PC-9 (cell line): Measurements from ENCODE around the gene ENAH. TPM values are rescaled to one million over a fixed set of nuclear protein-coding genes. Genes with fewer than 3 reads are reported as not detected.

Source experiments
- BruUV-seq: library from RNA; stranded (reverse); fragments of 400-500 nt; replicated peaks from 2 replicates; lab custom pipeline; 2021; lab: Mats Ljungman, UMichigan
- CTCF ChIA-PET: fragments of 300-600 bp; sonication (Branson Sonifier 250); formaldehyde crosslinking; loops from one replicate; lab custom pipeline; 2022; ENCODE audit warnings: antibody characterized with exemption; lab: Charles Lee
- POLR2A ChIA-PET: fragments of 300-600 bp; sonication (Branson Sonifier 250); formaldehyde crosslinking; loops from one replicate; lab custom pipeline; 2022; ENCODE audit warnings: antibody characterized with exemption; ENCODE audit not compliant: unreplicated experiment; lab: Charles Lee
- DNase-seq, 2 experiments: peaks; one replicate each; pipeline versions ENCODE4 v3.0.0 to v3.0.0-alpha.2; 2015 to 2022; ENCODE audit warnings: mixed read lengths in 1 of 2
- H2AFZ ChIP-seq: fragments of 200-600 bp; sonication (generic); 2 replicates; pipeline ENCODE4 v1.8.1; 2017; ENCODE audit warnings: antibody characterized with exemption
- H3F3A ChIP-seq: fragments of 200-600 bp; sonication (generic); 2 replicates; pipeline ENCODE4 v1.8.1; 2017; ENCODE audit warnings: antibody characterized with exemption, mild to moderate bottlenecking, low read depth; ENCODE audit not compliant: insufficient read depth
- H3K27ac ChIP-seq: fragments of 200-600 bp; sonication (generic); 2 replicates; pipeline ENCODE4 v1.6.1; 2016; ENCODE audit warnings: mixed run types
- H3K27me3 ChIP-seq: fragments of 200-600 bp; sonication (generic); 2 replicates; pipeline ENCODE4 v1.6.1; 2016; ENCODE audit warnings: low read depth, mixed run types; ENCODE audit not compliant: insufficient read depth
- H3K36me3 ChIP-seq: fragments of 200-600 bp; sonication (generic); 2 replicates; pipeline ENCODE4 v1.6.1; 2016; ENCODE audit warnings: low read depth, mixed run types
- H3K4me1 ChIP-seq: fragments of 200-600 bp; sonication (generic); replicated peaks from 2 replicates; pipeline ENCODE4 v1.6.1; 2016; ENCODE audit warnings: mixed run types; ENCODE audit not compliant: insufficient read depth
- H3K4me2 ChIP-seq: fragments of 200-600 bp; sonication (generic); 2 replicates; pipeline ENCODE4 v1.6.1; 2017; ENCODE audit warnings: mixed run types
- H3K4me3 ChIP-seq: fragments of 200-600 bp; sonication (generic); 2 replicates; pipeline ENCODE4 v1.6.1; 2016; ENCODE audit warnings: mixed run types
- H3K79me2 ChIP-seq: fragments of 200-600 bp; sonication (generic); 2 replicates; pipeline ENCODE4 v1.6.1; 2017; ENCODE audit warnings: low read depth, mixed run types
- H3K9me2 ChIP-seq: fragments of 200-600 bp; sonication (generic); 2 replicates; pipeline ENCODE4 v1.8.1; 2017; ENCODE audit warnings: mild to moderate bottlenecking; ENCODE audit not compliant: insufficient read depth
- H3K9me3 ChIP-seq: fragments of 200-600 bp; sonication (generic); 2 replicates; pipeline ENCODE4 v1.8.1; 2016; ENCODE audit warnings: low read depth; ENCODE audit not compliant: insufficient read depth
- H4K20me1 ChIP-seq: fragments of 200-600 bp; sonication (generic); 2 replicates; pipeline ENCODE4 v1.8.1; 2017; ENCODE audit not compliant: insufficient read depth
- CTCF ChIP-seq: fragments of 200-600 bp; sonication (generic); conservative IDR thresholded peaks from 2 replicates; pipeline ENCODE4 v1.6.1; 2017; ENCODE audit warnings: mixed run types, antibody characterized with exemption, mild to moderate bottlenecking, moderate library complexity
- EZH2 ChIP-seq: fragments of 200-600 bp; sonication (generic); IDR thresholded peaks from 2 replicates; pipeline ENCODE4 v1.8.0; 2017; ENCODE audit warnings: antibody characterized with exemption, low read depth
- intact Hi-C: fragments of 100-400 bp; cut with micrococcal nuclease; formaldehyde crosslinking; loops from one replicate; pipeline ENCODE4 v1.10.0; 2022; ENCODE audit not compliant: unreplicated experiment
- total RNA-seq: library from RNA; stranded (reverse); gene quantifications from 2 replicates; pipeline ENCODE4 v1.2.3, GENCODE V29; 2021

The ENAH gene
- total RNA-seq, 1 experiment from 2014 or later: 167 TPM

GRCh38 chr1:225592362-225593025 lies 60.4 kb downstream of the ENAH start:
- intact Hi-C loops: no loop called here
- H3K79me2 ChIP-seq: peaks cover 90% of the 10 kb centered on the region
- no peak for DNase-seq
- H3K4me2 ChIP-seq: no peak overlapping the region
- H3K9me2 ChIP-seq: no peaks in the 10 kb centered on the region
- no peaks in the 10 kb centered on the region for H3K36me3 ChIP-seq
- no peaks in the 10 kb centered on the region for H3K4me1 ChIP-seq
- peaks cover 3% of the 10 kb centered on the region; the same call in 1 of the 2 replicates for H3F3A ChIP-seq
- peaks cover 15% of the 10 kb centered on the region; the same call in 1 of the 2 replicates for H4K20me1 ChIP-seq
- TF ChIP-seq CTCF: no peak
- no peak for TF ChIP-seq EZH2
- H3K27ac ChIP-seq: no peak overlapping the region
- ChIA-PET POLR2A (interaction anchor here (0.7 kb wide), 1 partner anchor 84 kb away, joined by 8 read pairs; no protein-coding TSS in a partner anchor), CTCF (no interaction called here)
- H3K27me3 ChIP-seq: no peaks in the 10 kb centered on the region
- H2AFZ ChIP-seq: no peak overlapping the region
- BruUV-seq: no TSS peak
- H3K4me3 ChIP-seq: no peak overlapping the region
- no peaks in the 10 kb centered on the region for H3K9me3 ChIP-seq

GRCh38 chr1:225587310-225587709 lies 65.6 kb downstream of the ENAH start:
- no peaks in the 10 kb centered on the region for H3K36me3 ChIP-seq
- no TSS peak for BruUV-seq
- no peaks in the 10 kb centered on the region for H3K9me3 ChIP-seq
- H2AFZ ChIP-seq: no peak overlapping the region
- no peak for DNase-seq
- no peak overlapping the region for H3K4me3 ChIP-seq
- ChIA-PET POLR2A (no interaction called here), CTCF (no interaction called here)
- H3K9me2 ChIP-seq: no peaks in the 10 kb centered on the region
- H3K4me1 ChIP-seq: no peaks in the 10 kb centered on the region
- H3K79me2 ChIP-seq: peaks cover 90% of the 10 kb centered on the region
- H3K27ac ChIP-seq: no peak overlapping the region
- peaks cover 14% of the 10 kb centered on the region; the same call in 1 of the 2 replicates for H4K20me1 ChIP-seq
- TF ChIP-seq EZH2: no peak
- TF ChIP-seq CTCF: no peak
- H3K4me2 ChIP-seq: no peak overlapping the region
- intact Hi-C loops: no loop called here
- no peaks in the 10 kb centered on the region for H3K27me3 ChIP-seq
- H3F3A ChIP-seq: peaks cover 3% of the 10 kb centered on the region; the same call in 1 of the 2 replicates

- no TSS peak for BruUV-seq
- H3K79me2 ChIP-seq: peaks cover 91% of the 10 kb centered on the region
- H3K4me1 ChIP-seq: no peaks in the 10 kb centered on the region
- no peak for TF ChIP-seq CTCF
- TF ChIP-seq EZH2: no peak
- peaks cover 13% of the 10 kb centered on the region for H4K20me1 ChIP-seq
- H3K9me3 ChIP-seq: no peaks in the 10 kb centered on the region
- no peaks in the 10 kb centered on the region; the same call in none of the 2 replicates for H3F3A ChIP-seq
- H3K27me3 ChIP-seq: no peaks in the 10 kb centered on the region
- intact Hi-C loops: no loop called here
- no peaks in the 10 kb centered on the region for H3K9me2 ChIP-seq
- ChIA-PET CTCF (interaction anchor here (0.6 kb wide), 2 partner anchors 90 to 229 kb away, joined by 3 to 16 read pairs; partner anchors contain the start of gene EPHX1), POLR2A (interaction anchor here (0.6 kb wide), 1 partner anchor 175 kb away, joined by 15 read pairs; no protein-coding TSS in a partner anchor)
- no peaks in the 10 kb centered on the region; the same call in 1 of the 2 replicates for H3K36me3 ChIP-seq
- DNase-seq: no peak
- H3K4me3 ChIP-seq: no peak overlapping the region
- no peak overlapping the region for H3K4me2 ChIP-seq
- no peak overlapping the region for H3K27ac ChIP-seq
- no peak overlapping the region for H2AFZ ChIP-seq
These were observed 71.7 kb downstream of the ENAH start for GRCh38 chr1:225581186-225581585.
